ENCODE data around the gene ZNF823. TPM values are rescaled to one million over a fixed set of nuclear protein-coding genes. Genes with fewer than 3 reads are reported as not detected.

Gene ZNF823
- total and polyA plus RNA-seq, 4 donors, result 2.4 to 6.4 (median 3.1) TPM

- Histone ChIP-seq H3K36me3 (ENCODE audit: control insufficient read depth in 4 of 4, insufficient read depth in 3 of 4, low read depth in 1 of 4, low read length in 3 of 4) (no peaks in the 10 kb centered on the region), H3K4me1 (ENCODE audit: control insufficient read depth in 4 of 4, insufficient read depth in 4 of 4, low read length in 3 of 4) (peaks cover 0 to 15% (median 7%) of the 10 kb centered on the region in 4 donors), H3K27ac (ENCODE audit: low read depth in 1 of 2, low read length in 2 of 2) (no peak overlapping the region), H3K4me3 (ENCODE audit: low read depth in 1 of 3, low read length in 3 of 3) (peak overlapping the region; percentile 66 to 70 (median 70)), H3K27me3 (ENCODE audit: control insufficient read depth in 4 of 4, insufficient read depth in 4 of 4, low read length in 3 of 4) (no peaks in the 10 kb centered on the region), H3K9me3 (ENCODE audit: control insufficient read depth in 4 of 4, low read length in 3 of 4) (peaks cover 0 to 2% (median 0%) of the 10 kb centered on the region in 4 donors), H3K9ac (ENCODE audit: low read depth in 1 of 2, low read length in 2 of 2) (peak overlapping the region in 1 of 2 donors; percentile 12)
- no peak for DNase-seq (ENCODE audit: low spot score)
- WGBS, result 30% methylated on average over 16 of the region's 16 CpGs
- peak in 1 of 2 donors; percentile 15 for TF ChIP-seq RAD21 (IDR thresholded peaks at IDR 0.05)
- no peak for TF ChIP-seq EGR1 (IDR thresholded peaks at IDR 0.05; ENCODE audit: low read depth in 2 of 2)
- no peak for TF ChIP-seq TAF1 (conservative IDR thresholded peaks at IDR 0.05)
Observed at GRCh38 chr19:11693505-11694499, 44.9 kb downstream of the ZNF823 start.

DNA sequence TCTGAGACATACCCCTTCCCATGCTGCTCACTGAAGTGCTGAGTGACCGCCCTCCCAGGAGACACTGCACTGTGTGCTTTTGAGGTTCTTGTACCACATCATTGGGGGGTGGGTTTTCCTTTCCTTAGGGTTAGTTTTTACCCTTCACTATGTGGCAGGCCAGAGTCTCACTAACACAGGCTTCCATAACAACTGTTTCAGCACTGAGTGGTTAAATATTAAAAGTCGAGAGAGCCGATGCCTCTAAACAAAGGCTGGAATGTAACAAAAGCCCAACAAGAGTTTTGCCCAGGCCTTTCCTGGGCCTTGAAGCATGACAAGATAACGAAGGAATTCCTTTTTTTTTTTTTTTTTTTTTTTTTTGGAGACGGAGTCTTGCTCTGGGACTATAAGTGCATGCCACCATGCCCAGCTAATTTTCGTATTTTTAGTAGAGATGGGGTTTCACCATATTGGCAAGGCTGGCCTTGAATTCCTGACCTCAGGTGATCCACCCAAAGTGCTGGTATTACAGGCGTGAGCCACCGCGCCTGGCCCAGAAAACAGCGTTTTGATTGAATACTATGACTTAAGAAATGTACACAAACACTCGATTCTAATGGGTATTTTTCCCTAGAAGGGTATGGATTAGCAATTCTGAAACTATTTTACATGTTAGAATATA lies 46.5 kb downstream of the ZNF823 start:
- no peak overlapping the region for H3K27ac ChIP-seq (ENCODE audit: low read depth in 1 of 2, low read length in 2 of 2)
- H3K9me3 ChIP-seq (ENCODE audit: control insufficient read depth in 4 of 4, low read length in 3 of 4), result peaks cover 0 to 2% (median 0%) of the 10 kb centered on the region in 4 donors
- peaks cover 0 to 15% (median 7%) of the 10 kb centered on the region in 4 donors for H3K4me1 ChIP-seq (ENCODE audit: control insufficient read depth in 4 of 4, insufficient read depth in 4 of 4, low read length in 3 of 4)
- 79% methylated on average over 11 of the region's 11 CpGs for WGBS
- TF ChIP-seq RXRA (IDR thresholded peaks at IDR 0.05) (no peak), EGR1 (IDR thresholded peaks at IDR 0.05; ENCODE audit: low read depth in 2 of 2) (no peak), RAD21 (IDR thresholded peaks at IDR 0.05) (no peak), GABPA (IDR thresholded peaks at IDR 0.05 in 1 of 2, conservative IDR thresholded peaks at IDR 0.05 in 1 of 2) (no peak), TAF1 (conservative IDR thresholded peaks at IDR 0.05) (no peak), FOXA2 (IDR thresholded peaks at IDR 0.05) (no peak)
- TF ChIP-seq, protein P1, sequence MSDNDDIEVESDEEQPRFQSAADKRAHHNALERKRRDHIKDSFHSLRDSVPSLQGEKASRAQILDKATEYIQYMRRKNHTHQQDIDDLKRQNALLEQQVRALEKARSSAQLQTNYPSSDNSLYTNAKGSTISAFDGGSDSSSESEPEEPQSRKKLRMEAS (IDR thresholded peaks at IDR 0.05), result no peak
- no peaks in the 10 kb centered on the region for H3K27me3 ChIP-seq (ENCODE audit: control insufficient read depth in 4 of 4, insufficient read depth in 4 of 4, low read length in 3 of 4)
- H3K4me3 ChIP-seq (ENCODE audit: low read depth in 1 of 3, low read length in 3 of 3), result no peak overlapping the region
- no peak overlapping the region for H3K9ac ChIP-seq (ENCODE audit: low read depth in 1 of 2, low read length in 2 of 2)
- no peak for DNase-seq (ENCODE audit: low spot score)
- no peaks in the 10 kb centered on the region for H3K36me3 ChIP-seq (ENCODE audit: control insufficient read depth in 4 of 4, insufficient read depth in 3 of 4, low read depth in 1 of 4, low read length in 3 of 4)

GRCh38 chr19:11685676-11686650 lies 52.8 kb downstream of the ZNF823 start:
- no peak overlapping the region for H3K9ac ChIP-seq (ENCODE audit: low read depth in 1 of 2, low read length in 2 of 2)
- H3K27me3 ChIP-seq (ENCODE audit: control insufficient read depth in 4 of 4, insufficient read depth in 4 of 4, low read length in 3 of 4), result no peaks in the 10 kb centered on the region
- peaks cover 3 to 32% (median 26%) of the 10 kb centered on the region in 4 donors for H3K9me3 ChIP-seq (ENCODE audit: control insufficient read depth in 4 of 4, low read length in 3 of 4)
- H3K4me1 ChIP-seq (ENCODE audit: control insufficient read depth in 4 of 4, insufficient read depth in 4 of 4, low read length in 3 of 4), result no peaks in the 10 kb centered on the region
- H3K4me3 ChIP-seq (ENCODE audit: low read depth in 1 of 3, low read length in 3 of 3), result peak overlapping the region in 2 of 3 donors; percentile 30 to 45
- no peak for DNase-seq (ENCODE audit: low spot score)
- no peak for TF ChIP-seq RAD21 (IDR thresholded peaks at IDR 0.05)
- no peak for TF ChIP-seq YY1 (IDR thresholded peaks at IDR 0.05)
- TF ChIP-seq HNF4A (conservative IDR thresholded peaks at IDR 0.05), result no peak
- no peak for TF ChIP-seq REST (IDR thresholded peaks at IDR 0.05)
- TF ChIP-seq TAF1 (conservative IDR thresholded peaks at IDR 0.05), result no peak
- no peak for TF ChIP-seq EGR1 (IDR thresholded peaks at IDR 0.05; ENCODE audit: low read depth in 2 of 2)
- no peak for TF ChIP-seq FOXA1 (IDR thresholded peaks at IDR 0.05)
- no peak for TF ChIP-seq ATF3 (IDR thresholded peaks at IDR 0.05)
- TF ChIP-seq RXRA (IDR thresholded peaks at IDR 0.05), result no peak
- TF ChIP-seq FOXA2 (IDR thresholded peaks at IDR 0.05), result no peak
- TF ChIP-seq NR2F2 (IDR thresholded peaks at IDR 0.05), result no peak
- no peak for TF ChIP-seq GABPA (IDR thresholded peaks at IDR 0.05 in 1 of 2, conservative IDR thresholded peaks at IDR 0.05 in 1 of 2)
- TF ChIP-seq JUND (IDR thresholded peaks at IDR 0.05), result no peak
- TF ChIP-seq SP1 (IDR thresholded peaks at IDR 0.05), result no peak
- no peak overlapping the region for H3K27ac ChIP-seq (ENCODE audit: low read depth in 1 of 2, low read length in 2 of 2)
- WGBS, result 95% methylated on average over 4 of the region's 4 CpGs
- peaks cover 0 to 25% (median 10%) of the 10 kb centered on the region in 4 donors for H3K36me3 ChIP-seq (ENCODE audit: control insufficient read depth in 4 of 4, insufficient read depth in 3 of 4, low read depth in 1 of 4, low read length in 3 of 4)
